ENCODE data around the gene OR51G2.
"Not testable (repeated sequence)": the region's sequence is repeated elsewhere in the genome, so short reads cannot be mapped to it uniquely, and the experiment has no call there.

Gene OR51G2

GRCh38 chr11:4919250-4919649 is at the start of gene OR51G2:
TSS of gene OR51G2 (minus strand) at chr11:4919350. CDS start at chr11:4915663, 3,687 bp downstream.
- no peak for DNase-seq (ENCODE audit: low read depth in 2 of 2)

- DNase-seq (ENCODE audit: low read depth in 2 of 2), result no peak
These were observed 43.7 kb upstream of the OR51G2 start for GRCh38 chr11:4962816-4963215.

- no peak for DNase-seq (ENCODE audit: low read depth in 2 of 2)
These were observed 41.7 kb upstream of the OR51G2 start for GRCh38 chr11:4960877-4961276.

GRCh38 chr11:4957396-4957795 is 38.2 kb upstream of the OR51G2 start:
- DNase-seq (ENCODE audit: low read depth in 2 of 2), result no peak

GRCh38 chr11:4955613-4956012 is 36.5 kb upstream of the OR51G2 start, which contains the start of gene OR51A2:
TSS of gene OR51A2 (minus strand) at chr11:4955713. CDS start at chr11:4955713, 0 bp downstream.
- DNase-seq (ENCODE audit: low read depth in 2 of 2), result not testable (repeated sequence)

- no peak for DNase-seq (ENCODE audit: low read depth in 2 of 2)
These were observed 28.4 kb upstream of the OR51G2 start, which contains the start of gene OR51A4 for GRCh38 chr11:4947505-4947904. TSS of gene OR51A4 (minus strand) at chr11:4947605. CDS start at chr11:4947100, 505 bp downstream.

GRCh38 chr11:4936745-4937144 is 17.6 kb upstream of the OR51G2 start:
- no peak for DNase-seq (ENCODE audit: low read depth in 2 of 2)

- DNase-seq (ENCODE audit: low read depth in 2 of 2), result no peak
These were observed 13.6 kb upstream of the OR51G2 start for GRCh38 chr11:4932751-4933150.

GRCh38 chr11:4926608-4927007 is 7.5 kb upstream of the OR51G2 start:
- no peak for DNase-seq (ENCODE audit: low read depth in 2 of 2)

GRCh38 chr11:4924239-4924638 is 5.1 kb upstream of the OR51G2 start, which contains the start of gene OR51G1:
TSS of gene OR51G1 (minus strand) at chr11:4924339. CDS start at chr11:4924339, 0 bp downstream.
- no peak for DNase-seq (ENCODE audit: low read depth in 2 of 2)

- no peak for DNase-seq (ENCODE audit: low read depth in 2 of 2)
These were observed 3.2 kb upstream of the OR51G2 start for GRCh38 chr11:4922304-4922703.

GRCh38 chr11:4921796-4922195 is 2.6 kb upstream of the OR51G2 start:
- no peak for DNase-seq (ENCODE audit: low read depth in 2 of 2)

- DNase-seq (ENCODE audit: low read depth in 2 of 2), result no peak
These were observed 2.6 kb downstream of the OR51G2 start for GRCh38 chr11:4916581-4916980.

GRCh38 chr11:4903484-4903883 is 15.7 kb downstream of the OR51G2 start, which contains the start of gene OR51A7:
TSS of gene OR51A7 (plus strand) at chr11:4903783. CDS start at chr11:4907370, 3,587 bp downstream.
- no peak for DNase-seq (ENCODE audit: low read depth in 2 of 2)

- no peak for DNase-seq (ENCODE audit: low read depth in 2 of 2)
These were observed 27.0 kb downstream of the OR51G2 start for GRCh38 chr11:4891996-4892640.

- no peak for DNase-seq (ENCODE audit: low read depth in 2 of 2)
These were observed 28.9 kb downstream of the OR51G2 start for GRCh38 chr11:4890279-4890678.

GRCh38 chr11:4887591-4887990 is 31.6 kb downstream of the OR51G2 start:
- no peak for DNase-seq (ENCODE audit: low read depth in 2 of 2)

GRCh38 chr11:4886186-4886585 is 33.0 kb downstream of the OR51G2 start:
- no peak for DNase-seq (ENCODE audit: low read depth in 2 of 2)

- DNase-seq (ENCODE audit: low read depth in 2 of 2), result no peak
These were observed 34.8 kb downstream of the OR51G2 start for GRCh38 chr11:4884361-4884760.

- no peak for DNase-seq (ENCODE audit: low read depth in 2 of 2)
These were observed 36.6 kb downstream of the OR51G2 start for GRCh38 chr11:4882543-4882942.

- no peak for DNase-seq (ENCODE audit: low read depth in 2 of 2)
These were observed 37.2 kb downstream of the OR51G2 start, which contains the start of gene OR51T1 for GRCh38 chr11:4881860-4882500. TSS of gene OR51T1 (plus strand) at chr11:4881900. CDS start at chr11:4881900, 0 bp downstream.

GRCh38 chr11:4881188-4881587 is 38.0 kb downstream of the OR51G2 start:
- no peak for DNase-seq (ENCODE audit: low read depth in 2 of 2)

- DNase-seq (ENCODE audit: low read depth in 2 of 2), result no peak
These were observed 53.3 kb downstream of the OR51G2 start for GRCh38 chr11:4865855-4866254.
